GM06990 (cell line): ENCODE results near the gene FRMD4A.

Experiments used
- DNase-seq: peaks from one replicate; pipeline ENCODE4 v3.0.0-alpha.2; 2011; ENCODE audit not compliant: insufficient read length; ENCODE audit errors: extremely low read depth
- H3K27me3 ChIP-seq: replicated peaks from 2 replicates; pipeline ENCODE4 v1.6.0; 2011; ENCODE audit warnings: low read length; ENCODE audit not compliant: control insufficient read depth, insufficient read depth
- H3K36me3 ChIP-seq: 2 replicates; pipeline ENCODE4 v1.5.1; 2011; ENCODE audit warnings: low read length; ENCODE audit not compliant: control insufficient read depth, insufficient read depth
- H3K4me3 ChIP-seq: replicated peaks from 2 replicates; pipeline ENCODE4 v1.5.1; 2011; ENCODE audit warnings: low read depth, mild to moderate bottlenecking, control low read depth, low read length
- TF ChIP-seq, protein P1 (sequence below): IDR thresholded peaks from 2 replicates; pipeline ENCODE4 v1.5.1; 2011; ENCODE audit warnings: low read length, control low read depth, mild to moderate bottlenecking, inconsistent platforms; ENCODE audit not compliant: insufficient read depth, poor library complexity, severe bottlenecking

FRMD4A gene

DNA sequence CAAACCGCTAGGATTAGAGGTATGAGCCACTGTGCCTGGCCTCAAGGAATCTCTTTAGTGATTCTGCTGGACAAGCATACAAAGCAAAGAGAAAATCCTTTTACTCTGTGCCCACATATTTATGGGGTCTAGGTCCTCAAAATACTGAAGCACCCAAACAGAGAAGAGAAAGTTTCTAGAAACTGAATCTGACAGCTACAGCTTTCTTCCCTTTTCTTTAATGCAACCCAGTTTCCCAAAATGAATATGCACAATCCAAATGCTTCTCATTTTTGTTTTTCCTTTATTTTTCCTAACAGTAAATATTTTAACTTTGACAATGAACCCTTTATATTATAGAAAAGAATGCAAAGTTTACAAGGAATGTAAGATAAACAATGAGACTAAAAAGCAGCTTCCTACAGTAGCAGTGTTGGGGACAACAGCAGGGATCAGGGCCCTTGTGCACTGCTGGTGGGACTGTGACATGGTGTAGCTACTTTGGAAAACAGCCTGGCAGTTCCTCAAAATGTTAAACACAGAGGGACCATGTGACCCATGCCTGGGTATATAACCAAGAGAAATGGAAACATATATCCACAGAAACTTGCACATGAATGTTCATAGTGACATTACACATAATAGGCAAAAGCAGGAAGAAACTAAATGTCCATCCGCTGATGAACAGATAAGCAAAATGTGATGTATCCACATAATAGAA is 418.8 kb downstream of the FRMD4A start:
- TF ChIP-seq, protein P1, sequence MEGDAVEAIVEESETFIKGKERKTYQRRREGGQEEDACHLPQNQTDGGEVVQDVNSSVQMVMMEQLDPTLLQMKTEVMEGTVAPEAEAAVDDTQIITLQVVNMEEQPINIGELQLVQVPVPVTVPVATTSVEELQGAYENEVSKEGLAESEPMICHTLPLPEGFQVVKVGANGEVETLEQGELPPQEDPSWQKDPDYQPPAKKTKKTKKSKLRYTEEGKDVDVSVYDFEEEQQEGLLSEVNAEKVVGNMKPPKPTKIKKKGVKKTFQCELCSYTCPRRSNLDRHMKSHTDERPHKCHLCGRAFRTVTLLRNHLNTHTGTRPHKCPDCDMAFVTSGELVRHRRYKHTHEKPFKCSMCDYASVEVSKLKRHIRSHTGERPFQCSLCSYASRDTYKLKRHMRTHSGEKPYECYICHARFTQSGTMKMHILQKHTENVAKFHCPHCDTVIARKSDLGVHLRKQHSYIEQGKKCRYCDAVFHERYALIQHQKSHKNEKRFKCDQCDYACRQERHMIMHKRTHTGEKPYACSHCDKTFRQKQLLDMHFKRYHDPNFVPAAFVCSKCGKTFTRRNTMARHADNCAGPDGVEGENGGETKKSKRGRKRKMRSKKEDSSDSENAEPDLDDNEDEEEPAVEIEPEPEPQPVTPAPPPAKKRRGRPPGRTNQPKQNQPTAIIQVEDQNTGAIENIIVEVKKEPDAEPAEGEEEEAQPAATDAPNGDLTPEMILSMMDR, result no peak
- no peak for DNase-seq
- H3K36me3 ChIP-seq, result no peaks in the 10 kb centered on the region; the same call in 1 of the 2 replicates
- no peak overlapping the region for H3K4me3 ChIP-seq
- no peaks in the 10 kb centered on the region for H3K27me3 ChIP-seq

GRCh38 chr10:13909516-13910258 is 421.0 kb downstream of the FRMD4A start:
- DNase-seq, result no peak
- no peak overlapping the region for H3K4me3 ChIP-seq
- TF ChIP-seq, protein P1, result no peak
- no peaks in the 10 kb centered on the region; the same call in none of the 2 replicates for H3K36me3 ChIP-seq
- no peaks in the 10 kb centered on the region for H3K27me3 ChIP-seq

GRCh38 chr10:13908475-13908874 is 422.2 kb downstream of the FRMD4A start:
- Histone ChIP-seq H3K4me3 (no peak overlapping the region), H3K36me3 (no peaks in the 10 kb centered on the region; the same call in none of the 2 replicates), H3K27me3 (no peaks in the 10 kb centered on the region)
- DNase-seq, result no peak
- TF ChIP-seq, protein P1, result no peak

- no peaks in the 10 kb centered on the region for H3K27me3 ChIP-seq
- TF ChIP-seq, protein P1, result no peak
- no peak overlapping the region for H3K4me3 ChIP-seq
- H3K36me3 ChIP-seq, result no peaks in the 10 kb centered on the region; the same call in none of the 2 replicates
- DNase-seq, result peak; percentile 54
Observed at GRCh38 chr10:13907570-13907969, 423.2 kb downstream of the FRMD4A start.

- no peak for DNase-seq
- TF ChIP-seq, protein P1, result no peak
- Histone ChIP-seq H3K27me3 (no peaks in the 10 kb centered on the region), H3K36me3 (no peaks in the 10 kb centered on the region; the same call in none of the 2 replicates), H3K4me3 (no peak overlapping the region)
Observed at GRCh38 chr10:13905281-13905680, 425.4 kb downstream of the FRMD4A start.
